ENCODE measurements around the gene OPCML.

Gene OPCML

GRCh38 chr11:133337193-133337592 is 195.1 kb downstream of the OPCML start:
- no peaks in the 10 kb centered on the region for H3K36me3 ChIP-seq (ENCODE audit: insufficient read depth, low read length)
- no peaks in the 10 kb centered on the region for H3K27me3 ChIP-seq (ENCODE audit: insufficient read depth, low read length, poor library complexity, severe bottlenecking)
- H3K9me3 ChIP-seq (ENCODE audit: insufficient read depth, low read depth, low read length): peaks cover 7% of the 10 kb centered on the region; the same call in 1 of the 2 replicates
- H3K4me3 ChIP-seq (ENCODE audit: low read length, poor library complexity, severe bottlenecking): no peak overlapping the region
- TF ChIP-seq CTCF (conservative IDR thresholded peaks at IDR 0.05; ENCODE audit: low read length): no peak
- TF ChIP-seq EZH2phosphoT487 (IDR thresholded peaks at IDR 0.05; ENCODE audit: borderline replicate concordance): no peak
- no peaks in the 10 kb centered on the region for H3K4me1 ChIP-seq (ENCODE audit: insufficient read depth, low read length, poor library complexity, severe bottlenecking)
- no peaks in the 10 kb centered on the region for H3F3A ChIP-seq (ENCODE audit: low read depth)
- H3K79me2 ChIP-seq (ENCODE audit: insufficient read depth, low read length): no peaks in the 10 kb centered on the region
- no peak overlapping the region for H3K4me2 ChIP-seq (ENCODE audit: low read depth, low read length, poor library complexity, severe bottlenecking)
- H3K9me2 ChIP-seq (replicated peaks; ENCODE audit: low read depth, low read length): no peaks in the 10 kb centered on the region
- H4K20me1 ChIP-seq (ENCODE audit: insufficient read depth, low read length, poor library complexity, severe bottlenecking): no peaks in the 10 kb centered on the region
- H3K9ac ChIP-seq (ENCODE audit: low read depth, low read length, poor library complexity, severe bottlenecking): no peak overlapping the region
- H2AFZ ChIP-seq (ENCODE audit: low read length): no peak overlapping the region

GRCh38 chr11:133331031-133331430 is 201.3 kb downstream of the OPCML start:
- TF ChIP-seq CTCF (conservative IDR thresholded peaks at IDR 0.05; ENCODE audit: low read length): no peak
- no peak for TF ChIP-seq EZH2phosphoT487 (IDR thresholded peaks at IDR 0.05; ENCODE audit: borderline replicate concordance)
- Histone ChIP-seq H3K79me2 (ENCODE audit: insufficient read depth, low read length) (no peaks in the 10 kb centered on the region), H3K27me3 (ENCODE audit: insufficient read depth, low read length, poor library complexity, severe bottlenecking) (no peaks in the 10 kb centered on the region), H2AFZ (ENCODE audit: low read length) (no peak overlapping the region), H3K36me3 (ENCODE audit: insufficient read depth, low read length) (no peaks in the 10 kb centered on the region), H3F3A (ENCODE audit: low read depth) (no peaks in the 10 kb centered on the region), H3K9ac (ENCODE audit: low read depth, low read length, poor library complexity, severe bottlenecking) (no peak overlapping the region), H3K9me3 (ENCODE audit: insufficient read depth, low read depth, low read length) (no peaks in the 10 kb centered on the region), H3K4me1 (ENCODE audit: insufficient read depth, low read length, poor library complexity, severe bottlenecking) (no peaks in the 10 kb centered on the region), H3K4me3 (ENCODE audit: low read length, poor library complexity, severe bottlenecking) (no peak overlapping the region), H3K4me2 (ENCODE audit: low read depth, low read length, poor library complexity, severe bottlenecking) (no peak overlapping the region), H3K9me2 (replicated peaks; ENCODE audit: low read depth, low read length) (no peaks in the 10 kb centered on the region), H4K20me1 (ENCODE audit: insufficient read depth, low read length, poor library complexity, severe bottlenecking) (no peaks in the 10 kb centered on the region)

DNA sequence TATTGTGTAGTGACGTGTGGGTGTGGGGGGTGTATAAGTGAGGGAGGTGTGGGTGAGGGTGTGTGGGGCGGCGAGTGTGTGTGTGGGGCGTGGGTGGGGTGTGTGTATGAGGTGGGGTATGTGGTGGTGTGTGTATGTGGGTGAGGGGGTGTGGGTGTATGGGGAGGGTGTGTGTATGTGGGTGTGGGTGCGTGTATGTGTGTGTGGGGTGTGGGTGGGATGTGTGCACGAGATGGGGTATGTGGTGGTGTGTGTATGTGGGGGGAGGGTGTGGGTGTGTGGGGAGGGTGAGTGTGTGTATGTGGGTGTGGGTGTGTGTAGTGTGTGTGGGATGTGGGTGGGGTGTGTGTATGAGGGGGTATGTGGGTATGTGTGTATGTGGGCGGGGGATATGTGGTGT is 205.5 kb downstream of the OPCML start:
- no peaks in the 10 kb centered on the region for H3K27me3 ChIP-seq (ENCODE audit: insufficient read depth, low read length, poor library complexity, severe bottlenecking)
- no peak overlapping the region for H2AFZ ChIP-seq (ENCODE audit: low read length)
- no peaks in the 10 kb centered on the region for H3F3A ChIP-seq (ENCODE audit: low read depth)
- no peak overlapping the region for H3K4me2 ChIP-seq (ENCODE audit: low read depth, low read length, poor library complexity, severe bottlenecking)
- no peak overlapping the region for H3K4me3 ChIP-seq (ENCODE audit: low read length, poor library complexity, severe bottlenecking)
- no peaks in the 10 kb centered on the region for H3K36me3 ChIP-seq (ENCODE audit: insufficient read depth, low read length)
- no peaks in the 10 kb centered on the region for H3K79me2 ChIP-seq (ENCODE audit: insufficient read depth, low read length)
- no peaks in the 10 kb centered on the region for H4K20me1 ChIP-seq (ENCODE audit: insufficient read depth, low read length, poor library complexity, severe bottlenecking)
- no peaks in the 10 kb centered on the region for H3K9me3 ChIP-seq (ENCODE audit: insufficient read depth, low read depth, low read length)
- no peak overlapping the region for H3K9ac ChIP-seq (ENCODE audit: low read depth, low read length, poor library complexity, severe bottlenecking)
- no peaks in the 10 kb centered on the region for H3K9me2 ChIP-seq (replicated peaks; ENCODE audit: low read depth, low read length)
- TF ChIP-seq CTCF (conservative IDR thresholded peaks at IDR 0.05; ENCODE audit: low read length): no peak
- TF ChIP-seq EZH2phosphoT487 (IDR thresholded peaks at IDR 0.05; ENCODE audit: borderline replicate concordance): no peak
- no peaks in the 10 kb centered on the region for H3K4me1 ChIP-seq (ENCODE audit: insufficient read depth, low read length, poor library complexity, severe bottlenecking)
